Endothelial cell of umbilical vein (primary cell): ENCODE measurements around the gene EGR1. TPM values are rescaled to one million over a fixed set of nuclear protein-coding genes. Genes with fewer than 3 reads are reported as not detected.

ENCODE experiments used
- BruUV-seq: library from RNA; stranded (reverse); fragments of 400-500 nt; replicated peaks from 2 replicates; lab custom pipeline; 2021; lab: Mats Ljungman, UMichigan
- CTCF ChIA-PET: fragments of 300-600, 350-600 bp; sonication (Branson Sonifier 250); formaldehyde crosslinking; loops from one replicate; lab custom pipeline; 2021; ENCODE audit warnings: antibody characterized with exemption, inconsistent platforms; lab: Charles Lee
- POLR2A ChIA-PET: fragments of 300-600, 350-600 bp; sonication (Branson Sonifier 250); formaldehyde crosslinking; loops from one replicate; lab custom pipeline; 2021; ENCODE audit warnings: antibody characterized with exemption, inconsistent platforms; lab: Charles Lee
- DNase-seq: peaks from one replicate; pipeline ENCODE4 v3.0.0-alpha.2; 2011; ENCODE audit warnings: low read depth, low spot score
- FAIRE-seq: peaks from 2 replicates; lab custom pipeline; 2011; peaks lifted over from hg19 to GRCh38; lab: Jason Lieb, UNC
- H2AFZ ChIP-seq: 2 replicates; pipeline ENCODE4 v1.6.0; 2012; ENCODE audit warnings: low read depth, low read length, control low read depth, inconsistent platforms
- H3K27ac ChIP-seq: 2 replicates; pipeline ENCODE4 v1.5.1; 2011; ENCODE audit warnings: low read depth, mild to moderate bottlenecking, control low read depth, low read length, moderate library complexity; ENCODE audit not compliant: insufficient read depth
- H3K27me3 ChIP-seq, 2 experiments: 2 replicates each; pipeline versions ENCODE4 v1.6.0 to v1.6.1; 2011; ENCODE audit warnings: low read length in 2 of 2, mixed read lengths in 1 of 2; ENCODE audit not compliant: control insufficient read depth in 2 of 2, insufficient read depth in 2 of 2
- H3K36me3 ChIP-seq, 2 experiments: 2 replicates in 1 of 2; 3 replicates in 1 of 2; pipeline ENCODE4 v1.5.1; 2011; ENCODE audit warnings: low read length in 2 of 2, mild to moderate bottlenecking in 1 of 2, moderate library complexity in 1 of 2; ENCODE audit not compliant: control insufficient read depth in 2 of 2, insufficient read depth in 2 of 2; ENCODE audit errors: extremely low read depth in 1 of 2
- H3K4me1 ChIP-seq: 3 replicates; pipeline ENCODE4 v1.5.1; 2011; ENCODE audit warnings: mild to moderate bottlenecking, low read length; ENCODE audit not compliant: control insufficient read depth, insufficient read depth; ENCODE audit errors: extremely low read depth
- H3K4me2 ChIP-seq: 2 replicates; pipeline ENCODE4 v1.6.1; 2011; ENCODE audit warnings: low read length, control low read depth, mixed read lengths; ENCODE audit not compliant: insufficient read depth
- H3K4me3 ChIP-seq, 3 experiments: fragments of 200-600 bp in 1 of 3; sonication (generic), shearing (Covaris generic) in 1 of 3; replicated peaks in 1 of 3; 2 replicates each; pipeline ENCODE4 v1.5.1; 2011 to 2016; ENCODE audit warnings: control low read depth in 3 of 3, low read length in 3 of 3, mild to moderate bottlenecking in 2 of 3, inconsistent platforms in 1 of 3, low read depth in 1 of 3, moderate library complexity in 1 of 3; ENCODE audit not compliant: insufficient read depth in 1 of 3
- H3K79me2 ChIP-seq: 2 replicates; pipeline ENCODE4 v1.6.0; 2012; ENCODE audit warnings: low read length, inconsistent platforms; ENCODE audit not compliant: control insufficient read depth, insufficient read depth
- H3K9ac ChIP-seq: replicated peaks from 2 replicates; pipeline ENCODE3; 2011; ENCODE audit warnings: low read length, control low read depth; ENCODE audit not compliant: insufficient read depth; ENCODE audit errors: extremely low read depth
- H3K9me1 ChIP-seq: replicated peaks from 3 replicates; pipeline ENCODE4 v1.6.0; 2011; ENCODE audit warnings: mild to moderate bottlenecking, low read length; ENCODE audit not compliant: control insufficient read depth, insufficient read depth; ENCODE audit errors: extremely low read depth
- H3K9me3 ChIP-seq: replicated peaks from 2 replicates; pipeline ENCODE4 v1.5.1; 2012; ENCODE audit warnings: low read length, inconsistent platforms; ENCODE audit not compliant: control insufficient read depth, insufficient read depth
- H4K20me1 ChIP-seq: replicated peaks from 2 replicates; pipeline ENCODE3; 2011; ENCODE audit warnings: mild to moderate bottlenecking, low read length; ENCODE audit not compliant: control insufficient read depth, insufficient read depth; ENCODE audit errors: extremely low read depth
- CTCF ChIP-seq, 2 donors: IDR thresholded peaks; 1 replicate in 1 of 2; 2 replicates in 1 of 2; pipeline ENCODE4 v1.5.1; 2011; ENCODE audit warnings: low read length in 2 of 2, mild to moderate bottlenecking in 2 of 2, moderate library complexity in 2 of 2, control low read depth in 1 of 2, inconsistent platforms in 1 of 2, low read depth in 1 of 2; ENCODE audit not compliant: insufficient read depth in 1 of 2; ENCODE audit errors: extremely low read depth in 1 of 2
- EZH2 ChIP-seq: IDR thresholded peaks from 2 replicates; pipeline ENCODE4 v1.6.1; 2012; ENCODE audit warnings: borderline replicate concordance, low read depth, mild to moderate bottlenecking, moderate library complexity, low read length, inconsistent platforms; ENCODE audit not compliant: severe bottlenecking
- FOS ChIP-seq: IDR thresholded peaks from 2 replicates; pipeline ENCODE4 v1.6.1; 2011; ENCODE audit warnings: mild to moderate bottlenecking, low read length, moderate library complexity, borderline replicate concordance; ENCODE audit not compliant: insufficient read depth
- GATA2 ChIP-seq: IDR thresholded peaks from 2 replicates; pipeline ENCODE4 v1.7.0; 2011; ENCODE audit warnings: low read depth, mild to moderate bottlenecking, moderate library complexity, mixed read lengths, low read length; ENCODE audit not compliant: insufficient read length, insufficient read depth
- JUN ChIP-seq: IDR thresholded peaks from 2 replicates; pipeline ENCODE4 v1.6.1; 2011; ENCODE audit warnings: borderline replicate concordance, low read depth; ENCODE audit not compliant: insufficient read length, insufficient read depth
- MYC ChIP-seq: IDR thresholded peaks from one replicate; pipeline ENCODE4 v1.6.1; 2011; ENCODE audit warnings: mild to moderate bottlenecking, low read depth, low read length
- POLR2A ChIP-seq: IDR thresholded peaks from 2 replicates; pipeline ENCODE4 v1.6.1; 2012; ENCODE audit warnings: low read depth, mild to moderate bottlenecking, control low read depth, low read length
- POLR2AphosphoS5 ChIP-seq: IDR thresholded peaks from 2 replicates; pipeline ENCODE4 v1.6.1; 2012; ENCODE audit warnings: low read depth, mild to moderate bottlenecking, control low read depth, low read length, moderate library complexity; ENCODE audit not compliant: insufficient read depth
- dilution Hi-C: fragments of 300-500 bp; cut with MboI; formaldehyde crosslinking; loops from one replicate; pipeline ENCODE4 v1.15.0; 2019; ENCODE audit warnings: low sequenced_read_pairs; ENCODE audit not compliant: extremely low pct_ligation_motif_present
- intact Hi-C: fragments of 100-400 bp; cut with micrococcal nuclease; formaldehyde crosslinking; loops from one replicate; pipeline ENCODE4 v1.10.0; 2022
- polyA plus RNA-seq, 4 experiments: library from polyadenylated mRNA; depleted of rRNA in 3 of 4; stranded (reverse) in 3 of 4; unstranded in 1 of 4; fragments of >200 nt; gene quantifications; 2 replicates each; pipeline versions ENCODE4 v1.2.1 to v1.2.3, GENCODE V29; 2011 to 2012; ENCODE audit warnings: missing spikeins in 1 of 4
- total RNA-seq: library from RNA; stranded (reverse); gene quantifications from 2 replicates; pipeline ENCODE4 v1.2.3, GENCODE V29; 2021
- TF ChIP-seq, protein P1 (sequence below): IDR thresholded peaks from 2 replicates; pipeline ENCODE4 v1.6.1; 2011; ENCODE audit not compliant: insufficient read depth, insufficient read length

Gene EGR1
- total and polyA plus RNA-seq, 2 donors (not counting 3 experiments of a cell fraction or from before 2014, with no cell fraction given) = 5.5 to 6.5 TPM

- intact Hi-C loops (no loop called here), dilution Hi-C loops (no loop called here)
- H3K9me3 ChIP-seq = no peaks in the 10 kb centered on the region
- no peak overlapping the region for H3K9ac ChIP-seq
- H3K9me1 ChIP-seq = no peaks in the 10 kb centered on the region
- no peaks in the 10 kb centered on the region for H4K20me1 ChIP-seq
- H3K27ac ChIP-seq = no peak overlapping the region
- no peak for TF ChIP-seq MYC
- no peak for TF ChIP-seq EZH2
- no peak for TF ChIP-seq CTCF (IDR thresholded peaks at IDR 0.05; ENCODE audit: extremely low read depth in 1 of 2, insufficient read depth in 1 of 2, low read depth in 1 of 2, low read length in 2 of 2)
- TF ChIP-seq JUN = no peak
- TF ChIP-seq, protein P1, sequence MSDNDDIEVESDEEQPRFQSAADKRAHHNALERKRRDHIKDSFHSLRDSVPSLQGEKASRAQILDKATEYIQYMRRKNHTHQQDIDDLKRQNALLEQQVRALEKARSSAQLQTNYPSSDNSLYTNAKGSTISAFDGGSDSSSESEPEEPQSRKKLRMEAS = no peak
- no peak for TF ChIP-seq FOS
- TF ChIP-seq POLR2A = no peak
- no peak for TF ChIP-seq GATA2
- no peak for TF ChIP-seq POLR2AphosphoS5
- FAIRE-seq (no peak), DNase-seq (no peak)
- BruUV-seq = no TSS peak
- H3K36me3 ChIP-seq = no peaks in the 10 kb centered on the region
- H2AFZ ChIP-seq = no peak overlapping the region
- no peaks in the 10 kb centered on the region for H3K4me1 ChIP-seq
- no peak overlapping the region for H3K4me2 ChIP-seq
- POLR2A ChIA-PET = no interaction called here
- no peaks in the 10 kb centered on the region for H3K27me3 ChIP-seq
- H3K79me2 ChIP-seq = no peaks in the 10 kb centered on the region
- CTCF ChIA-PET = interaction anchor here (9.4 kb wide), 1 partner anchor 59 kb away, joined by 207 read pairs; no protein-coding TSS in a partner anchor
- no peak overlapping the region for H3K4me3 ChIP-seq
Measured at GRCh38 chr5:138444774-138445546, 20.3 kb upstream of the EGR1 start.
